Left hindlimb (tissue), 1 donor: Measurements from ENCODE around the gene ADIPOR1.
"Not testable (repeated sequence)": the region's sequence is repeated elsewhere in the genome, so short reads cannot be mapped to it uniquely, and the experiment has no call there.

Experiments used
- DNase-seq: peaks from one replicate; pipeline ENCODE4 v3.0.0-alpha.2; 2018

ADIPOR1 gene, protein sequence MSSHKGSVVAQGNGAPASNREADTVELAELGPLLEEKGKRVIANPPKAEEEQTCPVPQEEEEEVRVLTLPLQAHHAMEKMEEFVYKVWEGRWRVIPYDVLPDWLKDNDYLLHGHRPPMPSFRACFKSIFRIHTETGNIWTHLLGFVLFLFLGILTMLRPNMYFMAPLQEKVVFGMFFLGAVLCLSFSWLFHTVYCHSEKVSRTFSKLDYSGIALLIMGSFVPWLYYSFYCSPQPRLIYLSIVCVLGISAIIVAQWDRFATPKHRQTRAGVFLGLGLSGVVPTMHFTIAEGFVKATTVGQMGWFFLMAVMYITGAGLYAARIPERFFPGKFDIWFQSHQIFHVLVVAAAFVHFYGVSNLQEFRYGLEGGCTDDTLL

DNA sequence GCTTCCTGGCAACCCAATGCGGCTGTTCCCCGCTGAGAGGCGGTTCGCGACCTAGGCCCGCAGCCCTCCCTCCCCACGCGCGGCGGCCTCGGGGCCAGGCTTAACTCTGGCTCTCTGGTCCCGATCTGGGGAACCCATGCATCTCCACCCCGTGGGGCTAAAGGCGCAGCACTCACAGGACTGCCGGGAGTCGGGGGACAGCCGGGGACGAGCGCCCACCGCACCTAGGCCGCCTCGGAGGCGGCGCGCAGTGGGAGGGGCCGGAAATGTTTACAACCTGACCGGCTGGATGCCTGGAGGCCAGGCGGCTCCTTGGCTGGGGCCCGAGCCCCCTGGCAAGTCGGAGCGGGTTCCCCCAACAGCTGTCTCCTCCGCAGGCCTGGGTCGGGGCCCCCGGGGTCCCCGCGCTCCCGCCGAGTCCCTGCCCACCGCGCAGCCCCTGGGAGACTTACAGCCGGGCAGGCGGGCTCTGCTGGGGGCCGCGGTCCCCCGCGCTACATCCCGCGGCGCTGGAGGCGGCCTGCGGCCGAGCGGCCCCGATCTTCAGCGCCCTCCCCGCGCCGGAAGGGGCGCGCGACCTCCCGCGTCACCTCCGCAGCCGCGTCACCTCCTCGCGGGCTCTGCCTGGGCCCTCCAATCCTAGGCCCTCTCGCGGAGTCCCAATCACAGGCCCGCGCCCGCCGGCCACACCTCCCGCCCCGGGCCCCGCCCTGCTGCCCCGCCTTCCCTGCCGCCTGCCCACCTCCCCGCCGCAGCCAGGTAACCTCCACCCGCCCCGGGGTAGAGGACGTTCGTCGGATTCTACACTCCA is at the start of gene ADIPOR1:
TSS of gene ADIPOR1 (minus strand) at position 580 of the 811 bp plus-strand sequence. CDS start 7,242 bp downstream, outside the sequence.
- peak; percentile 91 for DNase-seq

DNA sequence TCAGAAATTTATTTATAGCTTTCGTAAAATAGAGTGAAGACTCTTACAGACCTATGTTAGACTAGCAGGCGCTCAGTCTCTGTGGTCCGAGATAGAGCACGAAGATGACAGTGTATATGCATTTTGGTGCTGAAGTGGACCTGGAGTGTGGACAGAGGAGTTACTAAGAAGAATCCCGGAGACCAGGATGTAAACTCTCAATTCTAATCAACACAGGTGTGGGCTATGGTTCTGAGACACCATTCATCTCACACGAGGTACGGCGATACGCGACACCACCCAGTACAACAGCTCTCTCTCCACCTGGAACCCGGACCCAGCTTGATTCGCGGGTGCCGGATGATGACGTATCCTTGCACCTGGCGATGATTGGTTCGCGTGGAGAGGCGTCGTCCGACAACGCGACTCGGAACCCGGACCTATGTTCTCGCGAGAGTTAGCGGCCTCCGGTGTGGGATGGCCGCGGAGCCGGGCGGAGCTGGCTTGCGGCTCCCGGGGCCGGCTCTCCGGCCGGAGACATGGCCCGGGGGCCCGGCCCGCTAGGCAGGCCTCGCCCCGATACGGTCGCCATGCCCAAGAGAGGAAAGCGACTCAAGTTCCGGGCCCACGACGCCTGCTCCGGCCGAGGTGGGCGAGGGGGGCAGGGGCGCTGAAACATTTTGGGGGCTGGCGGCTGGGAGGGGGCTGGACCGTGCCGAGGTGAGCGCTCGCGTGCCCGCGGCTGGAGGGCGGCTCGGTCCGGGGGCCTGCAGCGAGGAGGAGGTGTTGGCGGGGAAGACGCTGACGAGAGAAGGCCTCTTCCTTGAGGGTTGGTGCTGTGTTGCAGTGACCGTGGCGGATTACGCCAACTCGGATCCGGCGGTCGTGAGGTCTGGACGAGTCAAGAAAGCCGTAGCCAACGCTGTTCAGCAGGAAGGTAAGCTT is 49.1 kb upstream of the ADIPOR1 start, which contains the start of gene TMEM183A:
TSS of gene TMEM183A (plus strand) at position 427 of the 924 bp plus-strand sequence. CDS start at position 519, 92 bp downstream.
- peak; percentile 97 for DNase-seq

DNA sequence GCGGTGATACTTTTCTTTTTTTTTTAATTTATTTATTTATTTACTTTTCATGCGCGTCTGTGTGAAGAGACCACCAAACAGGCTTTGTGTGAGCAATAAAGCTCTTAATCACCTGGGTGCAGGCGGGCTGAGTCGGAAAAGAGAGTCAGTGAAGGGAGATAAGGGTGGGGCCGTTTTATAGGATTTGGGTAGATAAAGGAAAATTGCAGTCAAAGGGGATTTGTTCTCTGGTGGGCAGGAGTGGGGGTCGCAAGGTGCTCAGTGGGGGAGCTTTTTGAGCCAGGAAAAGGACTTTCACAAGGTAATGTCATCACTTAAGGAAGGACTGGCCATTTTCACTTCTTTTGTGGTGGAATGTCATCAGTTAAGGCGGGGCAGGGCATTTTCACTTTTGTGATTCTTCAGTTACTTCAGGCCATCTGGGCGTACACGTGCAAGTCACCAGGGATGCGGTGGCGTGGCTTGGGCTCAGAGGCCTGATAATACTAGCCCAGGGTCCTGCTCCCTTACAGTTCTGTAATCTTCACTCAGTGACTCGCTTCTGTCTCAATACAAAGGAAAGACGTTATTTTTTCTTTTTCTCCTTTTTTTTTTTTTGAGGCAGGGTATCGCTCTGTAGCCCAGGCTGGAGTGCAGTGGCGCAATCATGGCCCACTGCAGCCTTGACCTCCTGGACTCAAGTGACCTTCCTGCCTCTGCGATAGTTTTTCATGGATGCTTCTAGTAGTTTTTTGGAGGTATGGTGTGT is 47.5 kb upstream of the ADIPOR1 start:
- not testable (repeated sequence) for DNase-seq

DNA sequence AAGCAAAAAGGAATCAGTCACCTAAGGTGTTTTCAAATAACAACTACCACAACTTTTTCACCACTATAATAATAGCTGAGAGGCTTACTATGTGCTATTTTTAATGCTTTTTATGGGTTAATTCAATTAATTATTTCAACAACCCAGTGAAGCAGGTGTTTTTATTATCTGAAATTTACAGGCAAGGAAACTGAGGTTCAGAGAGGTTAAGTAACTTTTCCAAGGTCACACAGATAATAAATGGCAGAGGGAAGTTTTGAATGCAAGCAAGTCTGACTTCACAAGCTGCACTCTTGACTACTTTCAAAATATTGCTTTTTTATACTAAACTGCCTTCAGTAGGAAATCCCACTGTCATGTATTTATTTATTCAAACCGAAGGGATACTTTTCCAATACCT is 44.8 kb upstream of the ADIPOR1 start:
- DNase-seq = no peak

DNA sequence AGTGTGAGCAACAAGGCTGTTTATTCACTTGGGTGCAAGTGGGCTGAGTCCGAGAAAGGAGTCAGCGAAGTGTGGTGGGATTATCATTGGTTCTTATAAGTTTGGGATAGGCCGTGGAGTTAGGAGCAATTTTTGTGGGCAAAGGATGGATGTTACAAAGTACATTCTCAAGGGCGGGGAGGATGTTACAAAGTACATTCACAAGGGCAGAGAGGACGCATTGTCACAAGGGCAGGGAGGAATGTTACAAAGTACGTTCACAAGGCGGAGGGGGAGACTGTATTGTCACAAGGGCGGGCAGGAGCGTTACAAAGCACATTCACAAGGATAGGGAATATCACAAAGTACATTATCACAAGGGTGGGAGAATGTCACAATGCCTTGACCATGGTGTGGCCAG is 43.9 kb upstream of the ADIPOR1 start:
- DNase-seq = no peak

DNA sequence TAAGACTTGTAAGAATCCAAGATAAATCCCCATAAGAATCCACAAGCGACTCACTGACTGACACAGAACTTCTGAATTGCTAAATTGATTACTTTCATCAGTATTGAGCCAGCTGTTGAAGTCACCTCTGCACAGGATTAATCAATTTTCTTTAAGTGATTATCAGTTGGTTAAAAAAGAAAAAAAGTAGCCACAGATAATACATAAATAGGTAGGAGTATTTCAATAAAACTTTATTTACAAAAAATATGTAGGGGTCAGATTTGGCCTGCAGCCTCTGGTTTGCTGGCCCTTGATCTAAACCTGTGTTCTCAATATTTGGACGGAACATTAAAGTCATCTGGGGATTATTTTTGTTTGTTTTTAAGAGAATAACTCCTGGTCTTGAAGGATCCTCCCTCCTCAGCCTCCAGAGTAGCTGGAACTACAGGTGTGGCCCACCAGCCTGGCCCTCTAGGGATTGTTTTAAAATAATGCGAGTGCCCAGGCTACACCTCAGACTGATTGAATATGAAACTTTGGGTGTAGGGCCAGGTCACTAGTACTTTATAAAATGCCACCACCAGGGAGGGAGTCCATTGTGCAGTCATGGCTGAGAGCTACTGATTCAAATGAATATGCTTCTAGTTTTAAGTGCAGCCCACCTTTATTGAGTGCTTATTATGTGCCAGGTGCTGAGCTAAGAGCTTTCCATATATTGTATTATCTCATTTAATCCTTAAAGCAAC is 42.3 kb upstream of the ADIPOR1 start:
- DNase-seq = no peak

DNA sequence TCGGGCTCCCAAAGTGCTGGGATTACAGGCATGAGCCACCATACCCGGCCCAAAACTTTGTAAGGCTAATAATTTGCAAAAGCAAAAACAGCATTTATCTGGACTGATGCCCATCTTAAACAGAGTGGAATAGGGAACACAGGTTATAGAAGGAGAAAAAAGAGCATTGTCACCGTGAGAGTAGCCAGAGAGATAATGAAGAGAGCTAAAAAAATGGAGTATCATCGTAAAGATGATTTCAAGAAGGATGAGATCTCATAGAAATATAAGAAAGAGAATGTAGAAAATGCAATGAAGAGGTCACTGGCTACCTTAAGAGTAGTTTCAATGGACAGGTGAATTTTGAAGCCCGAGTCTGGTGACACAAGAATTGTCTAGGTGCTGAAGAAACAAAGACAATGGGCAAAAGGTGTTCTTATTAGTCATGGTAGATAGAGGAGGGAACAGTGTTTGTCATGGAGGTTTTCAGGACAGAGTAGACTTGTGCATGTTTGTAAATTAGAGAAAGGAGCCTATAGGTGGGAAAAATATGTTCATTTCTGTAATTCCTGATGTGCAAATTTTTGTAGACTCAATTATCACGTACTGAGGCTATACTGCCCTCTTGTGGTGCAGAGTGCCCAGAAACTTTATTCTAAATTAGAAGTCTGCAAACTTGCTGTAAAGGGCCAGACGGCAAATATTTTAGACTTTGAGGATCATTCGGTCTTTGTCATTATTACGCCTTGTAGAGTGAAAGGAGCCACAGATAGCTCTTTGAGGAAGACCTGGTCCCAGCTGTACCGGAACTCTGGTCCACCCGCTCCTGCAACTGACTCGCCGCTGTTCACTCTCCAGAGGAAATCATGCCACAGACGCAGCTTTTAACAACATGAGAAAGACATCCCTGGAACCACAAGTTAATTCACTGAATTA is 41.0 kb upstream of the ADIPOR1 start:
- DNase-seq = no peak

DNA sequence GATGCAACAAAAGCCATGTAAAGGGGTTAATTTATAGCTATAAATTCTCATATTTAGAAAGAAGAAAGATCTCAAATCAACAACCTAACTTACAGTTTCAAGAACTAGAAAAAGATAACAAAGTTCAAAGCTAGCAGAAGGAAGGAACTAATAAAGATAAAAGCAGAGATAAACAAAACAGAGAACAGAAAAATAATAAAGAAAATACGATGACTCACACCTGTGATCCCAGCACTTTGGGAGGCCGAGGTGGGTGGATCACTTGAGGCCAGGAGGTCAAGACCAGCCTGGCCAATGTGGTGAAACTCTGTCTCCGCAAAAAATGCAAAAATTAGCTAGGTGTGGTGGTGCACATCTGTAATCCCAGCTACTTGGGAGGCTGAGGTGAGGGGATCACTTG is 36.6 kb upstream of the ADIPOR1 start:
- DNase-seq = no peak

DNA sequence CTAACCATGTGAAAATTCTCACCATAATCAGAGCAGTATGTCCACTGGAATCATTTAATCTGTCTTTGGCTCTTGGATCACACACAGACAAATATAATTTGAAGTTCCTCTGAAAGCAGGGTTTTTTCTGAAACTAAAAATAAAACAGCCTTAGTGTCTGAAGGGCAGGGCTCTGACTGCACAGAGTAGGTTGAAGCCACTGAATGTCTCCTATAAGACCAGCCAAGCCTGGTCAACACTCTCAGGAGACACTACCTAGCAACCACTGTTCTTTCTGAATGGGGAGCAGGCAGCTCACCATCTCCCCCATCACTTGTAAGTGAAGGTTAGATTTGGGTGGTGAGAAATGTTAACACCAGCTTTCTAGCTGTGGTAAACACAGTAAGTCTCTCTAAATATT is 33.0 kb upstream of the ADIPOR1 start:
- no peak for DNase-seq

DNA sequence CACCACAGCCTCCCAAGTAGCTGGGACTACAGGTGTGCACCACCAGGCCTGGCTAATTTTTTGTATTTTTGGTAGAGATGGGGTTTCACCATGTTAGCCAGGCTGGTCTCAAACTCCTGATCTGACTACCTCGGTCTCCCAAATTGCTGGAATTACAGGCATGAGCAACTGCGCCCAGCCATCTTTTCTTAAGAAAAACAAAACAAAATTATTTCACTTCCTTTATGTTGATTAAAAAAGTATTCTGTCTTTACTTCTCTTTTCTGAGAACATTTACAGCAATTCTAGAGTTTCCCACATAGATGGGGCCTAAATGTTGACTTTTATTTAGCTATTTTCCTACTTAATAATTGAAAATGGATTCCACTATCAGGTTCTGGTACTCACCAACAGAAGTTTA is 31.8 kb upstream of the ADIPOR1 start:
- DNase-seq = no peak

DNA sequence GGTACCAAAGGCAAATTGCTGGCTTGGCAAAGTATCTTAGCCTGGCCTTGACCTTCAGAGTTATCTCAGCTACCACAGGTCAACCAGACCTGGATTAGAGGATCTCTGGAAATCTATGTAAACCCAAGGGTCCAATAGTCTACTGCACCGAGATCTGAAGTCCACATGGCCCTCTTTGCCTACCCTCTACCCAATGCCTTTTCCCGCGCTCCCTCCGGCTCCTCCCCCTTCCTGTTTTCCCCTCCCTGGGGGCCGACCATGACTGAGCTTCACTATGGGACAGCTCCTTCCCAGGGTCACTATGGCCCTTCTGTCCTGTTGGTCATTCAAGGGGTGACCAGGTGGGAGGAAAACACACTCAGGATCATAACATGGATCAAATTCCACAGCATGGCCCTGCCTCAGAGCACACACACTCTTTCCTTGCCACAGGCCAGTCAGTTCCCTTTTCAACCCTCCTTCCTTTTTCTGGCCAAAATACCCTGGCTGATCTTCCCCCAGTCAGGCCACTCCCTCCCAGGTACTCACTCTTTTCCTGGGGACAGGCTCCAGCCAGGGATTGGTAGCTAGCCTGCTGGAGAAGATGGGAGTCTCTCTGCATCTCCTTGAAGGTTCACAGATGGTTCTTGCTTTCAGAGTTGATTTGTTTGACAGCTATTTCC is 29.9 kb upstream of the ADIPOR1 start:
- no peak for DNase-seq

DNA sequence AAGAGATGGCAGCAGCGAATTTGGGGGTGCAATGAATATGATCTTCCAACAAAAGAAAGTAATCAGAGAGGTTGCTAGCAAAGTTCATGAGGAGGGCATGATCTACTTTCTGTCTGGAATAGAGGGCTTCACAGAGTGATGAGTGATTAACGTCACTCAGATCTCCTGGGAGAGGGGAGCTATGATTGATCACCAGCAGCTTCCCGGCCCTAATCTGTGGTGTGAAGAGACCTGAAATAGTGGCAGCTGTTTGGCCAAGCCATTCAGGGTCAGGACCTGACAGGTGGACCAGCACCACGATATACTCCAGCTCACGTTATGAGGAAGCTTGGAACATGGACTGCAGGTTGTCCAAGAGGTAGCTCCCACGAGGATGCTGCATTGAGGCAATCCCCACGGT is 29.1 kb upstream of the ADIPOR1 start:
- no peak for DNase-seq

DNA sequence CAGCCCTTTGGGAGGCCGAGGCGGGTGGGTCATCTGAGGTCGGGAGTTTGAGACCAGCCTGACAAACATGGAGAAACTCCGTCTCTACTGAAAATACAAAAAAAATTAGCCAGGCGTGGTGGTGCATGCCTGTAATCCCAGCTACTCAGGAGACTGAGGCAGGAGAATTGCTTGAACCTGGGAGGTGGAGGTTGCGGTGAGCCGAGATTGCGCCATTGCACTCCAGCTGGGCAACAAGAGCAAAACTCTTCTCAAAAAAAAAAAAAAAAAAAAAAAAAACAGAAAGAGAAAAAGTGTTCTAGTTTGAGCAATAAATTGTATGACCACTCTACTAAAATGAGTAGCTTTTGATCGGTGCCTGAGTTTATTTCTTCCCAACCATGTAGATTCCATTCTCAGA is 28.0 kb upstream of the ADIPOR1 start:
- not testable (repeated sequence) for DNase-seq

DNA sequence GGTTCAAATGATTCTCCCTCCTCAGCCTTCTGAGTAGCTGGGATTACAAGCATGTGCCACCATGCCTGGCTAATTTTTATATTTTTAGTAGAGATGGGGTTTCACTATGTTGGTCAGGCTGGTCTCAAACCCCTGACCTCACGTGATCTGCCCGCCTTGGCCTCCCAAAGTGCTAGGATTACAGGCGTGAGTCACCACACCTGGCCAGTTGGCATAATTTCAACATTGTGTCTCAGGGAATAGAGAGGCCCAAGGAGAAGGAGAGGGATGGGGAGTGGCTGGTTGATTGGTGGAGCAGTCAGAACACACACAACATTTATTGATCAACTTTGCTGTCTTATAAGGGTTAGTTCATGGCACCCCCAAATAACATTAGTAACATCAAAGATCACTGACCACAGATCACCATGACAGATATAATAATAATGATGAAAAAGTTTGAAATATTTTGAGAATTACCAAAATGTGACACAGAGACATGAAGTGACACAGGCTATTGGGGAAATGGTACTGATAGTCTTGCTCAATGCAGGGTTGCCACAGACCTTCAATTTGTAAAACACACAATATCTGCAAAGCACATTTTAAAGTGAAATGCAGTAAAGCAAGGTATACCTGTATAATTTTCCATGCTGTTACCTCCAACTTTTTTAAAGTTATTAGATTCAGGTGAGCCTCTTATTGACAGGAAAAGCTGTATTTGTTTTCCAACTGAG is 24.8 kb upstream of the ADIPOR1 start:
- DNase-seq = no peak

DNA sequence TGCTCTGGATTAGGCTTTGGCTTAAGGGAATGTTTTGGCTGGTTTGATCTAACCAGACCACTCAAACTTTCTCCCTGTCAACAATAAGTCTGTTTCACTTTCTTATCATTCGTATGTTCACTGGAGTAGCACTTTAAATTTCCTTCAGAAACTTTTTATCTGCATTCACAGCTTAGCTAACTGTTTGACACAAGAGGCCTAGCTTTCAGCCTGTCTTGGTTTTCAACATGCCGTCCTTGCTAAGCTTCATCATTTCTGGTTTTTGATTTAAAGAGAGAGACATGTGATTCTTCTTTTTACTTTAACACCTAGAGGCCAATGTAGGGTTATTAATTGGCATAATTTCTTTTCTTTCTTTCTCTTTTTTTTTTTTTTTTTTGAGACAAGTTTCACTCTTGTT is 23.8 kb upstream of the ADIPOR1 start:
- no peak for DNase-seq

DNA sequence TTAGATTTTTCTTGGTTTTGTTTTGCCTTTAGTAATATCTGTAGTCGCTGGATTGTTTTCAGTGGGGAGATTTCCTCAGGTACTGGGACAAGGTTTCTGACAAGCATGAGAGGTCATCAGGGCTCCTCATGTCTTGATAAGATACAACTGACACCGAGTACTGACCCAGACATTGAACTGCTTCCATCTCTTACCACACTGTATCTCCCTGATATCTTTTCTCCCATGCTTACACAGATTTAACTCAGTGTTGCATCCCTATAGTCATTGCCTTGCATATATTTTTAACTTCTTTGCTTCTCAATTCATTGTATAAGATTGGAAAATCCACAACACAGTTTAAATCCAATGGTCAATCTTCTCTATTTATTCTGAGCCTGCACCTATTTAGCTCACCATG is 21.3 kb upstream of the ADIPOR1 start:
- no peak for DNase-seq

DNA sequence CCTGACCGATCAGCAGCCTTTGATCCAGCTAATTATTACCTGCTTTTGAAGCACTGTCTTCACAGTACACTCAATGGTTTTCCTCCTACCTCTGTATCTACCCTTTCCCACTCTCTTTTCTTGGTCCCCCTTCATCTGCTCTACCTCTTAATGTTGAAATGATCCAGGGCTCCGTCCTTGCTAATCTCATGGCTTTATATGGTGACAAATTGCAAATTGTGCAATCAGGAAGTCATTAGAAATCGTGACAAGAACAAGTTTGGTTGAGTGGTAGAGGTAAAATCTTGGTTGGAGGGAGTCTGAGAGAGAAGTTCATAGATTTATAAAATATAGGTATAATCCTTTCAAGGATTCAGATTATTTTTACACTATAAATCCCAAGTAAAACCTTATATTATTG is 18.5 kb upstream of the ADIPOR1 start:
- no peak for DNase-seq

DNA sequence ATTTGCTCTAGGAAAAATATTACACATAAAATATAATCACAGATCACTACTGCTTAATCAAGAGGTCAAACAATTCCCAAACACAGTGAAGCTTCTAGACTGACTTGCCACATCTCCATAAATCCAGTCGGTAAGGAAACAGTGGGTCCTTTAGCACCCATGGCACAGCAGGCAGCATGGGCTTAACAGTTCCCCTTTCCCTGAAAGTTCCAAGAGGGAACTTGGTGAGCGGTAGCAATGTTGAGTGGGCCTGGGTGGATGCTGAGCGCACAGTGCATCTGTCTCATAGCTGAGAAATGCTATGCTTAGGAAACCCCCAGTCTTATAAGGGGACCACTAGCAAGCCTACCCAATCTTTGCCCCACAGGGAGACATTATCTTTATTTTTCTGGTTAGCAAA is 16.7 kb upstream of the ADIPOR1 start:
- no peak for DNase-seq

DNA sequence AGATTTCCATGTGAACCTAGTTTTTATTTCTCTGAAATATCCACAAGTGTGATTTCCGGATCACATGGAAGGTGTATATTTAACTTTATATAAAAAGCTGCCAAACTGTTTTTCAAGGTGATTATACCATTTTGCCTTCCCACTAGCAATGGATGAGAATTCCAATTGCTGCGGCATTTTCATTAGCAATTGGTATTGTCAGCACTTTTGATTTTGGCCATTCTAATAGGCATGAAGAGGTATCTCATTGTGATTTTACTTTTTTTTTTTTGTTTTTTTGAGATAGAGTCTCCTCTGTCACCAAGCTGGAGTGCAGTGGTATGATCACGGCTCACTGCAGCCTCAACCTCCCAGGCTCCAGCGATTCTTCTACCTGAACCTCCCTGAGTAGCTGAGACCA is 13.9 kb upstream of the ADIPOR1 start:
- DNase-seq = no peak
